ENCODE results near the gene CLK2. TPM values are rescaled to one million over a fixed set of nuclear protein-coding genes. Genes with fewer than 3 reads are reported as not detected.

Gene CLK2
- total and polyA plus RNA-seq, 9 of the 15 experiments (the other 6 are each of a cell fraction or from before 2014, with no cell fraction given), result 13.5 to 81.4 (median 39.6) TPM

- no peak for TF ChIP-seq ZNF347 (CRISPR knock-in tag; IDR thresholded peaks at IDR 0.05; ENCODE audit: low read depth)
- no peak for TF ChIP-seq FOXM1 (IDR thresholded peaks at IDR 0.05; ENCODE audit: low read depth)
- TF ChIP-seq FOXM1 (CRISPR knock-in tag; IDR thresholded peaks at IDR 0.05; ENCODE audit: low read depth), result no peak
- TF ChIP-seq ELK1 (CRISPR knock-in tag; IDR thresholded peaks at IDR 0.05), result no peak
- 0 out of 2 replicates have a peak, but pooled peaks have one; percentile 29 for TF ChIP-seq CHD2 (IDR thresholded peaks at IDR 0.05; ENCODE audit: low read depth, low read length)
- no peak for TF ChIP-seq RBM34 (IDR thresholded peaks at IDR 0.05; ENCODE audit: borderline replicate concordance, insufficient read depth, low read length)
- no peak for TF ChIP-seq HSF4 (CRISPR knock-in tag; IDR thresholded peaks at IDR 0.05; ENCODE audit: borderline replicate concordance)
- TF ChIP-seq MTA3 (IDR thresholded peaks at IDR 0.05; ENCODE audit: borderline replicate concordance), result peak; percentile 66
- TF ChIP-seq PML (IDR thresholded peaks at IDR 0.05; ENCODE audit: low read length), result 0 out of 2 replicates have a peak, but pooled peaks have one; percentile 31
- peak in 1 of 2 experiments; percentile 62; a peak in 1 of 3 replicates for TF ChIP-seq CBX3 (IDR thresholded peaks at IDR 0.05; ENCODE audit: borderline replicate concordance in 1 of 2, low read length in 2 of 2)
- TF ChIP-seq ATF7 (IDR thresholded peaks at IDR 0.05), result peak; percentile 73; the same call in 1 of the 2 replicates
- TF ChIP-seq RNF2 (IDR thresholded peaks at IDR 0.05), result no peak
- TF ChIP-seq ZNF12 (CRISPR knock-in tag; IDR thresholded peaks at IDR 0.05), result no peak
- TF ChIP-seq GABPB1 (CRISPR knock-in tag; IDR thresholded peaks at IDR 0.05), result peak; percentile 64; the same call in 1 of the 2 replicates
- peak in 1 of 2 experiments; percentile 73; a peak in 1 of 4 replicates for TF ChIP-seq MLLT1 (IDR thresholded peaks at IDR 0.05)
- TF ChIP-seq DPF2 (IDR thresholded peaks at IDR 0.05), result 0 out of 2 replicates have a peak, but pooled peaks have one; percentile 32
- TF ChIP-seq E2F6 (IDR thresholded peaks at IDR 0.05; ENCODE audit: borderline replicate concordance in 1 of 2, extremely low read depth in 1 of 2, insufficient read depth in 1 of 2, insufficient read length in 1 of 2, low read depth in 1 of 2, low read length in 1 of 2, poor library complexity in 1 of 2, severe bottlenecking in 1 of 2), result peak in 1 of 2 experiments; percentile 13
- TF ChIP-seq FOXK2 (conservative IDR thresholded peaks at IDR 0.05 in 1 of 2, IDR thresholded peaks at IDR 0.05 in 1 of 2; ENCODE audit: low read depth in 2 of 2), result 0 out of 4 replicates have a peak, but pooled peaks of 1 of the 2 experiments have one; percentile 45
- TF ChIP-seq CREB1 (IDR thresholded peaks at IDR 0.05), result peak; percentile 31; the same call in 1 of the 2 replicates
- no peak for TF ChIP-seq CREB1 (CRISPR knock-in tag; IDR thresholded peaks at IDR 0.05)
- no peak for TF ChIP-seq PHB2 (IDR thresholded peaks at IDR 0.05; ENCODE audit: low read depth)
- TF ChIP-seq ZNF282 (CRISPR knock-in tag; IDR thresholded peaks at IDR 0.05), result no peak
- peak; percentile 51 to 91; a peak in 3 of 4 replicates for TF ChIP-seq MAZ (CRISPR knock-in tag; conservative IDR thresholded peaks at IDR 0.05 in 1 of 2, IDR thresholded peaks at IDR 0.05 in 1 of 2)
- no peak for TF ChIP-seq MLX (CRISPR knock-in tag; conservative IDR thresholded peaks at IDR 0.05)
These were observed 22.5 kb downstream of the CLK2 start (continued) for GRCh38 chr1:155250633-155251449.
